HEK293 (cell line): ENCODE measurements around the gene ZNF687.
A peak's percentile ranks its signal among the peaks of the same experiment; 100 is the strongest.

Experiments used
- CTCF ChIA-PET: fragments of 350-600 bp; formaldehyde crosslinking; extraction: SDS; loops from one replicate; lab custom pipeline; 2021; ENCODE audit warnings: antibody characterized with exemption; lab: Yijun Ruan, JAX
- POLR2A ChIA-PET: fragments of 300-600 bp; formaldehyde crosslinking; extraction: SDS; loops from one replicate; lab custom pipeline; 2020; ENCODE audit warnings: antibody characterized with exemption, inconsistent platforms; lab: Yijun Ruan, JAX
- H3K27ac ChIP-seq: fragments of 200-500 bp; sonication (Bioruptor generic); 2 replicates; pipeline ENCODE4 v1.5.1; 2014; ENCODE audit warnings: low read depth, low read length, control low read depth, inconsistent platforms; ENCODE audit errors: extremely low read depth
- H3K36me3 ChIP-seq, 2 experiments: fragments of 200-500 bp in 1 of 2; sonication (Bioruptor generic) in 1 of 2; 1 replicate in 1 of 2; 2 replicates in 1 of 2; pipeline ENCODE4 v1.5.1; 2014 to 2017; ENCODE audit warnings: inconsistent platforms in 2 of 2, low read length in 2 of 2; ENCODE audit not compliant: control insufficient read depth in 2 of 2, insufficient read depth in 1 of 2
- H3K4me1 ChIP-seq: fragments of 200-500 bp; sonication (Bioruptor generic); 2 replicates; pipeline ENCODE4 v1.5.1; 2014; ENCODE audit warnings: mild to moderate bottlenecking, low read length, inconsistent platforms; ENCODE audit not compliant: control insufficient read depth, insufficient read depth
- H3K4me3 ChIP-seq: 2 replicates; pipeline ENCODE4 v1.5.1; 2011; ENCODE audit warnings: low read depth, mild to moderate bottlenecking, control low read depth, low read length, moderate library complexity
- H3K9me3 ChIP-seq: fragments of 200-500 bp; sonication (Bioruptor generic); 2 replicates; pipeline ENCODE4 v1.5.1; 2014; ENCODE audit warnings: low read depth, low read length, inconsistent platforms; ENCODE audit not compliant: control insufficient read depth, insufficient read depth
- BCL6B ChIP-seq: fragments of 450-650 bp; formaldehyde crosslinking; IDR thresholded peaks from 2 replicates; pipeline ENCODE4 v1.5.1; 2017; ENCODE audit warnings: missing biosample characterization, missing genetic modification characterization
- IKZF3 ChIP-seq: fragments of 450-650 bp; IDR thresholded peaks from 2 replicates; pipeline ENCODE4 v1.5.0; 2018; ENCODE audit warnings: missing biosample characterization, mild to moderate bottlenecking, missing genetic modification characterization, moderate library complexity
- PRDM1 ChIP-seq: fragments of 450-650 bp; formaldehyde crosslinking; IDR thresholded peaks from 2 replicates; pipeline ENCODE4; 2016; ENCODE audit warnings: missing biosample characterization, missing genetic modification characterization
- PRDM10 ChIP-seq: fragments of 450-650 bp; formaldehyde crosslinking; IDR thresholded peaks from 2 replicates; pipeline ENCODE4 v1.5.1; 2016; ENCODE audit warnings: missing biosample characterization, missing genetic modification characterization
- RBAK ChIP-seq: fragments of 450-650 bp; formaldehyde crosslinking; IDR thresholded peaks from 2 replicates; pipeline ENCODE4 v1.5.1; 2016; ENCODE audit warnings: missing biosample characterization, missing genetic modification characterization
- SCRT1 ChIP-seq: fragments of 450-650 bp; formaldehyde crosslinking; IDR thresholded peaks from 2 replicates; pipeline ENCODE4 v1.5.1; 2016; ENCODE audit warnings: missing biosample characterization, missing genetic modification characterization, borderline replicate concordance
- ZBTB48 ChIP-seq: fragments of 450-650 bp; formaldehyde crosslinking; IDR thresholded peaks from 2 replicates; pipeline ENCODE4 v1.5.1; 2016; ENCODE audit warnings: missing biosample characterization, missing genetic modification characterization
- ZNF132 ChIP-seq: fragments of 450-650 bp; formaldehyde crosslinking; IDR thresholded peaks from 2 replicates; pipeline ENCODE4 v1.5.1; 2017; ENCODE audit warnings: missing biosample characterization, missing genetic modification characterization, borderline replicate concordance
- ZNF133 ChIP-seq: fragments of 450-650 bp; formaldehyde crosslinking; IDR thresholded peaks from 2 replicates; pipeline ENCODE4 v1.5.1; 2016; ENCODE audit warnings: missing biosample characterization, missing genetic modification characterization
- ZNF157 ChIP-seq: fragments of 450-650 bp; formaldehyde crosslinking; IDR thresholded peaks from 2 replicates; pipeline ENCODE4 v1.5.1; 2016; ENCODE audit warnings: missing biosample characterization, missing genetic modification characterization
- ZNF394 ChIP-seq: fragments of 450-650 bp; formaldehyde crosslinking; IDR thresholded peaks from 2 replicates; pipeline ENCODE4 v1.5.1; 2016; ENCODE audit warnings: missing biosample characterization, missing genetic modification characterization, mild to moderate bottlenecking, moderate library complexity, borderline replicate concordance
- ZNF560 ChIP-seq: fragments of 450-650 bp; formaldehyde crosslinking; IDR thresholded peaks from 2 replicates; pipeline ENCODE4 v1.5.1; 2017; ENCODE audit warnings: missing biosample characterization, missing genetic modification characterization, borderline replicate concordance
- ZNF768 ChIP-seq: fragments of 450-650 bp; formaldehyde crosslinking; IDR thresholded peaks from 2 replicates; pipeline ENCODE4 v1.5.1; 2018; ENCODE audit warnings: missing biosample characterization, mild to moderate bottlenecking, missing genetic modification characterization
- ZNF830 ChIP-seq: fragments of 450-650 bp; IDR thresholded peaks from 2 replicates; pipeline ENCODE4 v1.5.0; 2018; ENCODE audit warnings: missing biosample characterization, missing genetic modification characterization, low read depth, mild to moderate bottlenecking, moderate library complexity
- ZSCAN30 ChIP-seq: fragments of 450-650 bp; IDR thresholded peaks from 2 replicates; pipeline ENCODE4 v1.5.1; 2018; ENCODE audit warnings: missing biosample characterization, mild to moderate bottlenecking, missing genetic modification characterization, moderate library complexity
- ZXDB ChIP-seq: fragments of 450-650 bp; formaldehyde crosslinking; IDR thresholded peaks from 2 replicates; pipeline ENCODE4 v1.5.1; 2016; ENCODE audit warnings: missing biosample characterization, missing genetic modification characterization
- TF ChIP-seq, protein P1 (sequence below): fragments of 450-650 bp; formaldehyde crosslinking; IDR thresholded peaks from 2 replicates; pipeline ENCODE4; 2016; ENCODE audit warnings: missing biosample characterization, missing genetic modification characterization
- TF ChIP-seq, protein P2 (sequence below): fragments of 450-650 bp; formaldehyde crosslinking; IDR thresholded peaks from 2 replicates; pipeline ENCODE4 v1.5.1; 2016; ENCODE audit warnings: missing biosample characterization, missing genetic modification characterization
- TF ChIP-seq, protein P3 (sequence below): fragments of 450-650 bp; IDR thresholded peaks from 2 replicates; pipeline ENCODE4 v1.5.1; 2018; ENCODE audit warnings: missing biosample characterization, missing genetic modification characterization
- TF ChIP-seq, protein P4 (sequence below): fragments of 450-650 bp; formaldehyde crosslinking; IDR thresholded peaks from 2 replicates; pipeline ENCODE4 v1.5.1; 2017; ENCODE audit warnings: missing biosample characterization, mild to moderate bottlenecking, missing genetic modification characterization, moderate library complexity

ZNF687 gene

DNA sequence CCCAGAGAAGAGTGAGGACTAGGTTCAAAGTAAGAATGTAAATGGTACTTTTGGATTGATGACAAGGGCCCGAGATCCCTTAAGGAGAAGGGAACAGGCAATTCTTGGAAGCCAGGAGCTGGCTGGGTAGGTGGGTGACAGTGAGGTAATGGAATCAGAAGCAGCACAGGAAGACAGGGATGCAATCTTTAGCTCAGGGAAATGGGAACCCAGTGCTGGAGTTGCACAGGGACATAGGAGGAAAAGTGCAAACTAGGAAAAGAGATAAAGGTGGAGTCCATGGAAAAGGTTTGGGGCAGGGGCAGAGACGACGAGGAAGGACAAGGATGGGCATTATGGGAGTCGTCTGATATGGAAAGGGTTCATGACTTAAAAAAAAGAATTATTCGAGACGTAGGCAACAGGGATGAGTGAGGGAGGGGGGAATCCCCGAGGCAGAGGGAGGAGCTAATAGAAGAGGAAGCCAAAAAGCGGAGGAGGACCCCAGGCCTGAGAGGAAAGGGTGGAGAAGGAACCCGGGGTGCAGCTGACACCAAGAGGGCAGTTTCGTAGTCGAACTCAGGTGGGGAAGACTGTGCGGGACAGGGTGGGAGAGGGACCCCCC lies 44.6 kb downstream of the ZNF687 start:
- Histone ChIP-seq H3K36me3 (peaks cover 4 to 40% of the 10 kb centered on the region in 2 experiments), H3K9me3 (no peaks in the 10 kb centered on the region), H3K4me3 (peak overlapping the region; percentile 83), H3K27ac (peak overlapping the region; percentile 85), H3K4me1 (peaks cover 3% of the 10 kb centered on the region; the same call in 1 of the 2 replicates)
- ChIA-PET POLR2A (interaction anchor here (0.6 to 7.8 kb wide), 14 partner anchors 10 to 1058 kb away, joined by 3 to 56 read pairs (median 8); partner anchors contain the start of genes PSMB4, SELENBP1 and ZNF687), CTCF (interaction anchor here (0.5 to 7.4 kb wide), 13 partner anchors 9 to 549 kb away, joined by 3 to 63 read pairs (median 3); partner anchors contain the start of gene ZNF687)
- TF ChIP-seq, protein P1, sequence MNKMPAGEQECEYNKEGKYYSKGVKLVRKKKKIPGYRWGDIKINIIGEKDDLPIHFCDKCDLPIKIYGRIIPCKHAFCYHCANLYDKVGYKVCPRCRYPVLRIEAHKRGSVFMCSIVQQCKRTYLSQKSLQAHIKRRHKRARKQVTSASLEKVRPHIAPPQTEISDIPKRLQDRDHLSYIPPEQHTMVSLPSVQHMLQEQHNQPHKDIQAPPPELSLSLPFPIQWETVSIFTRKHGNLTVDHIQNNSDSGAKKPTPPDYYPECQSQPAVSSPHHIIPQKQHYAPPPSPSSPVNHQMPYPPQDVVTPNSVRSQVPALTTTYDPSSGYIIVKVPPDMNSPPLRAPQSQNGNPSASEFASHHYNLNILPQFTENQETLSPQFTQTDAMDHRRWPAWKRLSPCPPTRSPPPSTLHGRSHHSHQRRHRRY (tag by site-specific recombination): no peak
- TF ChIP-seq BCL6B (tag by site-specific recombination) (no peak), ZSCAN30 (tag by site-specific recombination) (no peak), ZBTB48 (tag by site-specific recombination) (peak; percentile 78), ZNF157 (tag by site-specific recombination) (no peak), SCRT1 (tag by site-specific recombination) (0 out of 2 replicates have a peak, but pooled peaks have one; percentile 11), ZNF132 (tag by site-specific recombination) (no peak), ZXDB (no peak), PRDM1 (tag by site-specific recombination) (peak; percentile 27; the same call in 1 of the 2 replicates), ZNF394 (tag by site-specific recombination) (peak; percentile 9; the same call in 1 of the 2 replicates), IKZF3 (tag by site-specific recombination) (peak; percentile 59; the same call in 1 of the 2 replicates), ZNF560 (tag by site-specific recombination) (no peak), ZNF830 (tag by site-specific recombination) (no peak), PRDM10 (tag by site-specific recombination) (no peak), ZNF133 (tag by site-specific recombination) (no peak), ZNF768 (tag by site-specific recombination) (no peak), RBAK (tag by site-specific recombination) (no peak)
- TF ChIP-seq, protein P2, sequence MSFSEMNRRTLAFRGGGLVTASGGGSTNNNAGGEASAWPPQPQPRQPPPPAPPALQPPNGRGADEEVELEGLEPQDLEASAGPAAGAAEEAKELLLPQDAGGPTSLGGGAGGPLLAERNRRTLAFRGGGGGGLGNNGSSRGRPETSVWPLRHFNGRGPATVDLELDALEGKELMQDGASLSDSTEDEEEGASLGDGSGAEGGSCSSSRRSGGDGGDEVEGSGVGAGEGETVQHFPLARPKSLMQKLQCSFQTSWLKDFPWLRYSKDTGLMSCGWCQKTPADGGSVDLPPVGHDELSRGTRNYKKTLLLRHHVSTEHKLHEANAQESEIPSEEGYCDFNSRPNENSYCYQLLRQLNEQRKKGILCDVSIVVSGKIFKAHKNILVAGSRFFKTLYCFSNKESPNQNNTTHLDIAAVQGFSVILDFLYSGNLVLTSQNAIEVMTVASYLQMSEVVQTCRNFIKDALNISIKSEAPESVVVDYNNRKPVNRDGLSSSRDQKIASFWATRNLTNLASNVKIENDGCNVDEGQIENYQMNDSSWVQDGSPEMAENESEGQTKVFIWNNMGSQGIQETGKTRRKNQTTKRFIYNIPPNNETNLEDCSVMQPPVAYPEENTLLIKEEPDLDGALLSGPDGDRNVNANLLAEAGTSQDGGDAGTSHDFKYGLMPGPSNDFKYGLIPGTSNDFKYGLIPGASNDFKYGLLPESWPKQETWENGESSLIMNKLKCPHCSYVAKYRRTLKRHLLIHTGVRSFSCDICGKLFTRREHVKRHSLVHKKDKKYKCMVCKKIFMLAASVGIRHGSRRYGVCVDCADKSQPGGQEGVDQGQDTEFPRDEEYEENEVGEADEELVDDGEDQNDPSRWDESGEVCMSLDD (tag by site-specific recombination): peak; percentile 54; the same call in 1 of the 2 replicates
- TF ChIP-seq, protein P3, sequence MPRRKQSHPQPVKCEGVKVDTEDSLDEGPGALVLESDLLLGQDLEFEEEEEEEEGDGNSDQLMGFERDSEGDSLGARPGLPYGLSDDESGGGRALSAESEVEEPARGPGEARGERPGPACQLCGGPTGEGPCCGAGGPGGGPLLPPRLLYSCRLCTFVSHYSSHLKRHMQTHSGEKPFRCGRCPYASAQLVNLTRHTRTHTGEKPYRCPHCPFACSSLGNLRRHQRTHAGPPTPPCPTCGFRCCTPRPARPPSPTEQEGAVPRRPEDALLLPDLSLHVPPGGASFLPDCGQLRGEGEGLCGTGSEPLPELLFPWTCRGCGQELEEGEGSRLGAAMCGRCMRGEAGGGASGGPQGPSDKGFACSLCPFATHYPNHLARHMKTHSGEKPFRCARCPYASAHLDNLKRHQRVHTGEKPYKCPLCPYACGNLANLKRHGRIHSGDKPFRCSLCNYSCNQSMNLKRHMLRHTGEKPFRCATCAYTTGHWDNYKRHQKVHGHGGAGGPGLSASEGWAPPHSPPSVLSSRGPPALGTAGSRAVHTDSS: no peak
- TF ChIP-seq, protein P4, sequence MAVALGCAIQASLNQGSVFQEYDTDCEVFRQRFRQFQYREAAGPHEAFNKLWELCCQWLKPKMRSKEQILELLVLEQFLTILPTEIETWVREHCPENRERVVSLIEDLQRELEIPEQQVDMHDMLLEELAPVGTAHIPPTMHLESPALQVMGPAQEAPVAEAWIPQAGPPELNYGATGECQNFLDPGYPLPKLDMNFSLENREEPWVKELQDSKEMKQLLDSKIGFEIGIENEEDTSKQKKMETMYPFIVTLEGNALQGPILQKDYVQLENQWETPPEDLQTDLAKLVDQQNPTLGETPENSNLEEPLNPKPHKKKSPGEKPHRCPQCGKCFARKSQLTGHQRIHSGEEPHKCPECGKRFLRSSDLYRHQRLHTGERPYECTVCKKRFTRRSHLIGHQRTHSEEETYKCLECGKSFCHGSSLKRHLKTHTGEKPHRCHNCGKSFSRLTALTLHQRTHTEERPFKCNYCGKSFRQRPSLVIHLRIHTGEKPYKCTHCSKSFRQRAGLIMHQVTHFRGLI: no peak
